ENCODE results near the gene PLP1.
"Not testable (repeated sequence)": the region's sequence is repeated elsewhere in the genome, so short reads cannot be mapped to it uniquely, and the experiment has no call there.

The PLP1 gene

DNA sequence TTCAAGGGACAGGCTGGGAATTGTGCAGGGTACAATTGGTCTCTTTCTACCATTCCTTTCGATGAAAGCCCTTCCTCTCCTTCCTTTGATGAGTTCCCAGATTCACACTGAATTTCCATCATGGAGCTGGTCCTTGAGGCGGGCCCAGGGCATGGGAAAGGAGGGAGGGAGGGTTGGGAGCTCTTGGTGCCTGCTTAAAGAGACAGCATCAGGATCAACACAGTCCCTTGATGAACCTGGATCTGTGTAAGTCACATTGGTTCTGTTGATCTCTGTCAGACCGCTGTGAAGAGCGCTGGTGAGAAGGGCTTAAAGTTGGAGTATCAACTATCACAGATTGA is 4.4 kb downstream of the PLP1 start:
- DNase-seq (ENCODE audit: low read depth): no peak

DNA sequence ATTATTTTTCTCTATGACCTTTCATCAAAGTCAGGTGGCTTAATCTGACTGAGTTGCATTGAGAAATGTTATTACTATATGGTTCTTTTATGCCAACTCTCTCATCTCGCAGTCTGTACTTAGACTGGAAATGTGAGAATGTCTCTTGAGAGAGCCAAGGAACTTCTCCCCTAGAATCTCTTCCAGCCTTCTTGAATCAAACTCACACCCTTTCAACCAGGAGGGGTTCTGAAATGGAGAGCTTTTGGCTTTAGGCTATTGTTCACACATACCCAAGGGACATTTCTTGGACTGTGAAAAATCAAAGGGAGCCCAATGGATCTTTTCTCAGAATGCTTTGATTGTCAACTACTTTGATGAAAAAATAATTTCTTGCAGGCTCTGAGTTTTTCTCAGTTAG is 5.1 kb downstream of the PLP1 start:
- no peak for DNase-seq (ENCODE audit: low read depth)

DNA sequence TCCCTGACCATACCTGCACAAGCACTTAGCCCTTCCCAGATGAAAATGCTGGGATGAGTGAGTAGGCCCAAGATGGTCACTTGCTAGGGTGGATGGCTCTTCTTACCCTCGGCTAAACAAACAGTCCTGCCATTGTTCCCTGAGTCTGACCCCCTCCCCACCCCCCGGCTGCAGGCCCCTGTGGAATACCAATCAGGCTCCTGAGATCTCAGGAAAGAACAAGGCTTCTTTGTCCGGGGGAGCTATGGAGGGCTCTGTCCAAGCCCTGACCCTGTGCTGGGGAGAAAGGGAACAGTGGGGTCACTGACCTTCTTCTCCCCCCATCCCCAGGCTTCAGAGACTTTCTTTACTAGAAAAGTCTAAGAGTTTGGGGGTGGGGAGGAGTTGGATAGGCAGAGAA is 6.0 kb downstream of the PLP1 start:
- no peak for DNase-seq (ENCODE audit: low read depth)

DNA sequence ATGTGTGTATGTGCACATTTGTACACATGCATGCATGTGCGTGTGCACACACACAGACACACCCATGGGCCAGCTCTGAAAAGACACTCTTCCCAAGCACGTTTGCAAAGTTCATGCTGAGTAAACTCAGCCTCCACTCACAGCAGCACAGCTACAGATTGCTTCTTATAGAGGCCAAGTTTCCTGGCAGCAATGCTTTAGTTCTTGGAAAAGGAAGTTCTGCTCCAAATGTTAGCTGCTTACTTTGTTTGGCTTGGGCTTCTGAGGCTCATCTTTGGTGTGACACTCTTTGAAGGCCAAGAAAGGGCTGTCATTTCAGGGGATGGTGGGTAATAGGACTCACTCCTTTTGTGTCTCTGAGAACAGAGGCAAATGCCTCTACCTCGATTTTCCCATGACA is 6.6 kb downstream of the PLP1 start:
- no peak for DNase-seq (ENCODE audit: low read depth)

DNA sequence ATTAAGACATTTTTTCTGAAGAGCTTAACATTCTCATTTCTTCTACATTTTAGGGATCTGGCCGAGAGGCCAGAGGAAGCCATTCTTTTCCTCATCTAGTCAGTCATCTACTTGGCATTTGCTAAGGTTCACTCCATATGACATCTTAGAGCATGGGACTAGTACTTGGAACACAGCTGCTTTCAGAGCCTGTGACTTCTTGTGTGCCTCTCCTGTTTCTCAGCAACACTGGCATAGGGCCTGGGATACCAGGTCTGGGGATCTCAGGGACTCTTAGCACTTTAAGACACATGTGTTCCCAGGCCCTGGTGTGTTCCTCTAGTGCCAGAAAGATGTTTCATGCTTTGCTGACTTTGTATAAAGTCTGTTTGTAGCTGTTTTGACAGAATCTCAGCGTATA is 7.3 kb downstream of the PLP1 start:
- DNase-seq (ENCODE audit: low read depth): no peak

DNA sequence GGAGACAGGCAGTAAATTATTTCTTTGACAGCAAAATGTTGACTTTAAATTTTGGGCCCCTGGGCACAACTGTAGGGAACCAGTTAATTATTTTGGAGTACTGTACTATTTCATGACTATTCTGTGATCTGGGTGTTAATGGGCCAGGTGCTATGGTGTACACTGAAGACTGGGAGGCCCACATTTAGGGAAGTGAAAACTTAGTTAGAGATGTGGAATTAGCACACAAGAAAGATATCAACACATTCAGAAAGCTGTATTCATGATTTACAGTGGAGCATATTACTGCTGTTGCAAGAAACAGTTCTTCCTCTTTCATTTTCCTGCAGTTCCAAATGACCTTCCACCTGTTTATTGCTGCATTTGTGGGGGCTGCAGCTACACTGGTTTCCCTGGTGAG is 12.4 kb downstream of the PLP1 start:
- DNase-seq (ENCODE audit: low read depth): no peak

DNA sequence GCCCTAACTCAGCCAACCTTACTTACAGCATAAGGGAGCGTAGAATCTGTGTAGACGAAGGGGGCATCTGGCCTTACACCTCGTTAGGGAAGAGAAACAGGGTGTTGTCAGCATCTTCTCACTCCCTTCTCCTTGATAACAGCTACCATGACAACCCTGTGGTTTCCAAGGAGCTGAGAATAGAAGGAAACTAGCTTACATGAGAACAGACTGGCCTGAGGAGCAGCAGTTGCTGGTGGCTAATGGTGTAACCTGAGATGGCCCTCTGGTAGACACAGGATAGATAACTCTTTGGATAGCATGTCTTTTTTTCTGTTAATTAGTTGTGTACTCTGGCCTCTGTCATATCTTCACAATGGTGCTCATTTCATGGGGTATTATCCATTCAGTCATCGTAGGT is 14.6 kb downstream of the PLP1 start:
- DNase-seq (ENCODE audit: low read depth): no peak

DNA sequence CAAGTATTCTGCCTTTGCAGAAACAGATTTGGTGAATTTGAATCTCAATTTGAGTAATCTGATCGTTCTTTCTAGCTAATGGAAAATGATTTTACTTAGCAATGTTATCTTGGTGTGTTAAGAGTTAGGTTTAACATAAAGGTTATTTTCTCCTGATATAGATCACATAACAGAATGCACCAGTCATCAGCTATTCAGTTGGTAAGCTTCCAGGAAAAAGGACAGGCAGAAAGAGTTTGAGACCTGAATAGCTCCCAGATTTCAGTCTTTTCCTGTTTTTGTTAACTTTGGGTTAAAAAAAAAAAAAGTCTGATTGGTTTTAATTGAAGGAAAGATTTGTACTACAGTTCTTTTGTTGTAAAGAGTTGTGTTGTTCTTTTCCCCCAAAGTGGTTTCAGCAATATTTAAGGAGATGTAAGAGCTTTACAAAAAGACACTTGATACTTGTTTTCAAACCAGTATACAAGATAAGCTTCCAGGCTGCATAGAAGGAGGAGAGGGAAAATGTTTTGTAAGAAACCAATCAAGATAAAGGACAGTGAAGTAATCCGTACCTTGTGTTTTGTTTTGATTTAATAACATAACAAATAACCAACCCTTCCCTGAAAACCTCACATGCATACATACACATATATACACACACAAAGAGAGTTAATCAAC is 15.3 kb downstream of the PLP1 start:
- DNase-seq (ENCODE audit: low read depth): no peak

DNA sequence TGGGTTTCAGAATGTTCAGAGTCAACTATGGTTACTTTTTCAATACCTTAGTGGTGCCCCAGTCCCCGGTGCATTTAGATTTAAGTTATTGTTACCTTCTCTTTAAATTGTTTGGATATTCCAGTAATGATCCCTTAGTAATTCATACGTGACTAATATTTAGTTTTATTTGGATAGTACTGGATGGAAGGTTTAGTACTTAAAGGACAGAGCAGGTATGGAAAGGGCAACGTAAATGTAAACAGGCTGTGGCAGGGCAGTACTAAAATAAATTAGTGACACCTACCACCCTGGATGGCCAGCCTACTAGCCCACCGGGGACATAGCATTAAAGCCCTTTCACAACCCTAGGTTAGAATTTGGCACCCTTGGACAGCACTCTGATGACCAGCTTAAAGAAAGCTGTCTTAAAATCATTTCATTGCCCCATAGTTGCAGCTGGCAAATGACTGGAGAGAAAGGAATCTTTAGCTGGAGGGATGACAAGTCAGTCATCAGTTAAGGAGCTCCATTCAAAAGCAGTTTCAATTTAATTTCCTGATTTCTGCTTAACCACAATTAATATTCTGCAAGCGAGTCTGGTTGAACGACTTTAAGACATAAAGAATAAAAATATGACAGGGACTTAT is 16.4 kb downstream of the PLP1 start:
- no peak for DNase-seq (ENCODE audit: low read depth)

DNA sequence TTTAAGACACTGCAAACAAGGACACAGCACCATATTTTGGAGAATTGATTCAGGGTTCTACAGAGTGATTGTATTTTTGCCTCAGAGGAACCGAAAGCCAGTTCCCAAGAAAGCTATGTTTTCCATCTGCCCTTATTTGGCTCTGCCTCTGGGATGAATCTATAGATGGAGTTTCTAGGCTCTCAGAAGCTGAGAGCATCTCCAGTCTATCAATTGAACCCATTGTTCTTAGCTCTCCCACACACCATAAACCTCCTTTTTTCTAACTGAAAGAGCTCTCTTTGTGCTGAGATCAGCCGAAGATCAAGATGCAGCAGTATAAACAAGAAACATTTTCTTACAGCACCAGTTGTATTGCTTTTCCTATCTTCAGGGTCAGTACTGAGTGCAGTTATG is 16.9 kb downstream of the PLP1 start:
- no peak for DNase-seq (ENCODE audit: low read depth)

DNA sequence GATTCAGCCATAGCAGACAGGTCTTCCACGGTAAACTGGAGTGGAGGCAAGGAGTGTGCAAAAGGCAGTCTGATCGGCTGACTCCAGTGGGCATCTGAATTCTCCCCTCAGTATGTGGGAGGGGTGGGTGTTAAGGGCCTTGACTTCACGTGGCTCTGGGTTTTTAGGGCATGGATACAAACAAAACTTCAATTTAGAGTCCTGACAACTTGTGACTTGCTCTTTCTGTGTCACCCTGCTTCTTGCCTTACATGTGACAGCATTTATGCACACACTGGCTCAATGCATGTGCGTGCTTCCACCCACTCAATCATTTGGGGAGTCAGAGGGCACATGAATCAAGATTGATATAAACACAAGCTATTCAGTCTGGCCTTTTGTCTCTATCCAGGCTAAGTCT is 17.5 kb downstream of the PLP1 start:
- no peak for DNase-seq (ENCODE audit: low read depth)

DNA sequence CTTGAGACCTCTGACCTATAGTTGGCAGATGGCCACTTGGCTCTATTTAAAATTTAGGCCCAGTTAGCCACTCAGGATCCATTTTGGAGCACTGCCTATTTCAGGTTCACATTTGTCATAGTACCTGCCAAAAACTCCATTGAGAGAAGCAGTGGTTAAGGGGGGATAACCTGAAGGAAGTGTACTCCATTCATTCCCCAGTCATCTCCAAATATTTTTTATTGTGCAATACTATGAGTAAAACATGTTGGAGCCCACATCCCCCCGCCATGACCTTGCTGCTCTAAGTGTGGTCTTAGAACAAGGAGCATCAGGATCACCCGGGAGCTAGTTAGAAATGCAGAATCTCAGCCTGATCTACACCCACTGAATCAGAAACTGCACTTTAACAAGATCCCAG is 21.1 kb downstream of the PLP1 start:
- no peak for DNase-seq (ENCODE audit: low read depth)

DNA sequence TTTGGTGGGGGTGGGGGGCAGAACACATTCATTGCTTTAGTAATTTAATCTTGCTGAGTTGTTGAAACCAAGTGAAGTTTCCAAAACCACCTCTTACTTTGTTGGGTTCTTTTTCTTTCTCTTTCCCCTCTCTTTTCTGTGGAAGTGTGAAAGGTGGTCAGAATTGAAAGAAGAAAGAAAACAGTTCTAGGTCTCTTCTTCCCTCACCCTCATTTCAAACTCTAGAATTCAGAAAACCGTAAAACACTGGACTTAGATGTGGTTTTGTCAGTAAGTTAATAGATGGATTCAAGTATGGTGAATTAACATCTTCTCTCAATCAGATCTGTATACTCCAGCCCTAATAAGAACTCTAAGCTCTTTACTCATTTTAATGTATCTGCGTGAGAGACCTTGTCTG is 23.7 kb downstream of the PLP1 start:
- DNase-seq (ENCODE audit: low read depth): no peak

DNA sequence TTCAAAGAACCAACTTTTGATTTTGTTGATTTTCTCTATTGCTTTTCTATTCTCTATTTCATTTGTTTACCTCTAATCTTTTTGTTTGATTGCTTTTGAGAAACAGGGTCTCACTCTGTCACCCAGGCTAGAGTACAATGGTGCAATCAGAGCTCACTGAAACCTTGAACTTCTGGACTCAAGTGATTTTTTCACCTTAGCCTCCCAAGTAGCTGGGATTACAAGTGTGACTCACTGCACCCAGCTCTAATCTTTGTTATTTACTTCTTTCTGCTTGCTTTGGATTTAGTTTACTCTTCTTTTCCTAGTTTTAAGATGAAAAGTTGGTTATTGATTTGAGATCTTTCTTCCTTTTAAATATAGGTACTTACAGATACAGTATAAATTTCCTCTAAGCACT is 29.2 kb downstream of the PLP1 start:
- DNase-seq (ENCODE audit: low read depth): no peak

DNA sequence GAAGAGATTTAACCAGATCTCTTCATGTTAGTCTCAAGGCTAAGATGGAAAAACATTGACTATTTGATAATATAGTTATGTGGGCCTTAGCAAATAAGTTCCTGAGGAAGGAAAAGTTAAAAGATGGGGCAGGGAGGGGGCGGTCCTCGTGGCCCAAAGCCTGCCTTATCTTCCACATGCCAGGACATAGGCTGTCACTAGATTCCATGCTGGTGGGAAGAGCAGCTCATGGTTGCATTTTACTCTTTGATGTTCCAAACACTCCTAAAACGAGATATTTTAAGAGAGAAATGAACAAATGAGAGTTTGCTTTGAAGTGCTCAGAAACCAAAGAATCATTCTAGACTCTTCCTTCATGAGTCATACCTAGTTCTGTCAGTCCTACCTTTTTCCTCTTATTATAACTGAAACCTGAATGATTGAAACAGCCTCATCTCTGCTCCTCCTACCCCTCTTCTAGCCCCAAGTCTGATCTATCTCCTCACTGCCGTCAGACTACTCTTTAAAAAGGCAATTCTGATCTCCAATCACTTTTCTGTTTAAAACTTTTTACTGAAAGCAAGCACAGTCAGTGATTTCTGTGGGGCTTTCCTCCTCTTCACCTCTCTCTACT is 30.3 kb downstream of the PLP1 start:
- DNase-seq (ENCODE audit: low read depth): no peak

DNA sequence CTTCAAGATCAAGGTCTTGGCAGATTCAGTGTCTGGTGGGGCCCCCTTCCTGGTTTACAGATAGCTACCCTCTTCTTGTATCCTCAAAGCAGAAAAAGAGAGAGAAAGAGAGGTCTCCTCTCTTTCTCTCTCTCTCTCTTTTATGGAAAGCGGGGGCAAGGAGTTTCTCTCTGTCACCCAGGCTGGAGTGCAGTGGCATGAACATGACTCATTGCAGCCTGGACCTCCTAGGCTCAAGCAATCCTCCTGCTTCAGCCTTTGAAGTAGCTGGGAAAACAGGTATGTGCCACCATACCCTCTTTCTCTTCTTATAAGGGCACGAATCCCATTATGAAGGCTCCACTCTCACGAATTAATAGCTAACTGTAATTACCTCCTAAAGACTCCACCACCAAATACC is 35.2 kb downstream of the PLP1 start:
- no peak for DNase-seq (ENCODE audit: low read depth)

DNA sequence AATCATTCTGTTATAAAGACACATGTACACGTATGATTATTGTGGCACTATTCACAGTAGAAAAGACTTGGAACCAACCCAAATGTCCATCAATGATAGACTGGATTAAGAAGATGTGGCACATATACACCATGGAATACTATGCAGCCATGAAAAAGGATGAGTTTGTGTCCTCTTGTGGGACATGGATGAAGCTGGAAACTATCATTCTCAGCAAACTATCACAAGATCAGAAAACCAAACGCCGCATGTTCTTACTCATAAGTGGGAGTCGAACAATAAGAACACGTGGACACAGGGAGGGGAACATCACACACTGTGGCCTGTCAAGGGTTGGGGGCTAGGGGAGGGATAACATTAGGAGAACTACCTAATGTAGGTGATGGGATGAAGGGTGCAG is 40.5 kb downstream of the PLP1 start:
- DNase-seq (ENCODE audit: low read depth): not testable (repeated sequence)

DNA sequence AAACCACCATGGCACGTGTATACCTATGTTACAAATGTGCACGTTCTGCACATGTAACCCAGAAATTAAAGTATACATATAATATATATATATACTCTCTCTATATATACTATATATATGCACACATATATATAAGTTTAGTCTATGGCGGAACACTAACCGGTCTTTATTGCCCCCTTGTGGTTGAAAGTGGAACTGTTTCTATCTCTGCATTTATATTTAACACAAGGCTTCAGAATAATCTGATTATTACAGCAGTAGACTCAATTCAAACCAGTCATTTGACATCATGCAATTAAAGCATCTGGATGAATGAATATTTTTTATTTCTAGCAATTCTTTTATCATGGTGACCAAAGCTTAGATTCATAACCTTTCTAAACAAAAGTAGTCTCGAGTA is 40.9 kb downstream of the PLP1 start:
- no peak for DNase-seq (ENCODE audit: low read depth)

DNA sequence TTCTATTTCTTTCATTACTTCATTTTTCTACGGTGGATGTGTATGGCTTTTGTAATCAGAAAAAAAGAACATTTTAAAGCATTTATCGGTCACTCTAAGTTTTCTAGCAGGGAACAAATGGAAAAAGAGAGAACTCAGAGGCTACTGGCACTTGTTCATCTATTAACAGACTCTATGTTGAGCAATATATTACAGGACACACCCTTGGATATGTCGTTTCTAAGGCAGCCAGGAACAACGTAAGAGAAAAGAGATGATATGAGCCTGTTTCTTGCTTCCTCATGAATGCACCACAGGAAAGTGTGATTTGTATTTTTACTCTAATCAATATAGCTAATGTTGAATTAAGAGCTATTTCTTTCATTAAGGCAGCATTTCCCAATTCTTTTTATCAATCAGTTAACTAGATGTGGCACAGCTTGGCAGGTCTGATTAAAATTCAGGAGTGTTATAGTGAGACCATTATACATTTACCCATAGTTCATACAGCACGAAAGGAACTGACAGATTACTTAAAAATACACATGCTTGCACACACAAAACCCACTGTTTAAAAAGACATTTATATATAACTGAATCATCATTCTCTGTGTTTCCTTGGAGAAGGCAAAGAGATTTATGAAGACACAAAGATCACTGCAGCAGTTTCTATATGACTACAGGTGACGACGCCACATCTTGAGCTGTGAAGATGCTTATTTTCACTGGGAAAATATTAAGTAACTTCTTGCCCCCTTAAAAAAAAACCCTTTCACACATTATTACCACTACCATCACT is 42.4 kb downstream of the PLP1 start:
- DNase-seq (ENCODE audit: low read depth): no peak

DNA sequence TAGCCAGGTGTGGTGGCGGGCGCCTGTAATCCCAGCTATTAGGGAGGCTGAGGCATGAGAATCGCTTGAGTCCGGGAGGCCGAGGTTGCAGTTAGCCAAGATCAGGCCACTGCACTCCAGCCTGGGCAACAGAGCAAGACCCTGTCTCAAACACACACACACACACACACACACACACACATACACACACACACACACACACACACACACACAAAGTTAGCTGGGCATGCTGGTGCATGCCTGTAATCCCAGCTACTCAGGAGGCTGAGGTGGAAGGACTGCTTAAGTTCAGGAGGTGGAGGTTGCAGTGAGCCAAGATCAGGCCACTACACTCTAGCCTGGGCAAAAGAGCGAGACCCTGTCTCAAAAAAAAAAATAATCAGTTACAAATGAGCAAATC is 44.2 kb downstream of the PLP1 start:
- DNase-seq (ENCODE audit: low read depth): not testable (repeated sequence)

DNA sequence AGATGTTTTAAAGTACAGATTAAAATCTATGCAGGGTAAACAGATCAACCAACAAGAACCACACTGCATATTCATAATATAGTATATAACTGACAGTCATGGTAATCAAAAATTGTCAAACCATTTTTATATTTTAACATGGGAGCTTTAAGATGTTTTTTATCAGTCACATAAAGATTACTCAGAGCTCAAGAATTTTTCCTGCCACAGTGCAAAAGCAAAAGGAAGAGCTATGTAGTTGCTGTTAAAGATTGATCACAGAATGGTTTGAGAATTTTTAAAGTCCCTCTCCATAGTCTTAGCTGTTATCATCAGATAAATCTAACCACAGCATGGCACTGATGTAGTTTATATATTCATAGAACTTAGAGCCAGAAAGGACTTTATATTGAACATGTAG is 47.0 kb downstream of the PLP1 start:
- DNase-seq (ENCODE audit: low read depth): no peak

DNA sequence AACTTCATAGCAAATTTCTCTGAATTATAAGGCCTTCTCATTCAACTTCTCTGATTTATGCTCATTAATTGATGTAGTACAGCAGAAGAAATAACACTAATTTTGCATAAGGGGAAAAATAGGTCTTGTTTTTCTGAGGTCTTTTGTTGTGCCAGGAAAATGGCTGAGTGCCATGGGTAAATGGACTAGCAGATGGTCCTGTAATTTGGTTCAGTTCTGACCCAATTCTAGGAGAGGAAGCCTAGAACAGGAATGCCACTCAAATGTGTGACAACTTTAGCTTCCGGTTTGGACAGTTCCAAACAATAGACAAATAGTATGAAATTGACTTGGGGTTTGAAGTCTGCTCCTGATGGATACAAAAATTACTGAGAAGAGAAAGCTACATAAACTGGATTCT is 49.2 kb downstream of the PLP1 start:
- no peak for DNase-seq (ENCODE audit: low read depth)

DNA sequence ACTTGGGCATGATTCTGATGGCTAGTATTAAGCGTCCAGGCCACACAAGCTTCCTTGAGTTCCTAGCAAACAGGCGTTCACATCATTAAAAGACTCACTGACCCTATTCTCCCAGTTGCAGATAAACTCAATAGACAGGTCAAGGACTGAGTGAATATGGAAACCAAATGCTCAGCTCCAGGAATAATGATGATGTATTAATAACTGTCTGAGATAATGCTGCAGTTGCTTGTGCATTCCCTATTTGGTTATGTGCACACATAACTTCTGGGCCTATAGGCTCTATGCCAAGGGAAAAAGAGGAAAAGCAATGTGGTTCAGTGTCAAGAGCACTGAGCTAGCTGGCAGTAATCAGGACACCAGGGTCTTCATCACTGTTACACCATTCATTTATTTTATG is 51.9 kb downstream of the PLP1 start:
- no peak for DNase-seq (ENCODE audit: low read depth)

Data from stimulated activated CD8-positive, alpha-beta memory T cell treated with anti-CD3 and anti-CD28 coated beads, Interleukin-15, amount 100 ng/mL, for 24 hours (primary cell).